ENCODE results near the gene OR1F1.
A peak's percentile ranks its signal among the peaks of the same experiment; 100 is the strongest.
"Not testable (repeated sequence)": the region's sequence is repeated elsewhere in the genome, so short reads cannot be mapped to it uniquely, and the experiment has no call there.

Gene OR1F1

DNA sequence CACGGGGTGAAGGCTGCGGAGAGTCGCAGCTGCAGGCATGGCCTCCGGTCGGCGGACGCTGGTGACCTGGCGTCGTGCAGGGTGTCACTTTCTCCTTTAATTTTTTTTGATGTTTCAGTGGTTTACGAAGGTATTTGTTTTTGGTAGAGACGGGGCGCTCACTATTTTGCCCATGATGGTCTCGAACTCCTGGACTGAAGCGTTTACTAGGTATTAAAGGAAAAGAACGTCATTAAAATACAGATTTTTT is 36.1 kb upstream of the OR1F1 start:
- no peak for DNase-seq

DNA sequence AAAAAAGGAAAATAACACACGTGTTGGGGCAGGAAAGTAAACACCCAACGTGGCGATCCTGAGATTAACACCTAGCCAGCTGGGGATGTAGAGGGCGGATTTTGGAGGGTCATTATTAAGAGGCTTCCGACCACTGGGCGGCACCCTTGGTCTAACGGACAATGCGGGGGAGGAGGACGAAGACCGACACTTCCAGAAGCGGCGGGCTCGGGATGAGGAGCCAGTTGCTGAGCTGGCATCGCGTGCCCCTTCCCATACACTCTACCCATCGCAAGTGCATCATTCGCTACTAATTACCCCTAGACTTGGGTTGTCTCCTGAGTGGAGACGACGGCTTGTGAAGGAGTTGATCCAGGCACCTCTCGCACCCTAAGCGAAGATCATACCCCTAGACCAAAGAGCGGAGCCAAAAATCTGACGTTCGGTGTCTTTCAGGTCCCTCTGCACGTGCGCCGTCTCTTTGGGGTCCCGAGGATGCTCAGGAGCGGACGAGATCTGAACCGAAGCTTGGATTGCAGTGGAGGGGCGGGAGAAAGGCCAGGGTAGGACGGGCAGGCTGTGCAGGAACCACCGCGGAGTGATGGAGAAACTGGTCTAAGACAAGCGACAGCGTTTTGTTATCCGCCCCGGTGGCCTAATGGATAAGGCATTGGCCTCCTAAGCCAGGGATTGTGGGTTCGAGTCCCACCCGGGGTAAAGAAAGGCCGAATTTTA is 35.6 kb upstream of the OR1F1 start:
- peak; percentile 55 for DNase-seq

DNA sequence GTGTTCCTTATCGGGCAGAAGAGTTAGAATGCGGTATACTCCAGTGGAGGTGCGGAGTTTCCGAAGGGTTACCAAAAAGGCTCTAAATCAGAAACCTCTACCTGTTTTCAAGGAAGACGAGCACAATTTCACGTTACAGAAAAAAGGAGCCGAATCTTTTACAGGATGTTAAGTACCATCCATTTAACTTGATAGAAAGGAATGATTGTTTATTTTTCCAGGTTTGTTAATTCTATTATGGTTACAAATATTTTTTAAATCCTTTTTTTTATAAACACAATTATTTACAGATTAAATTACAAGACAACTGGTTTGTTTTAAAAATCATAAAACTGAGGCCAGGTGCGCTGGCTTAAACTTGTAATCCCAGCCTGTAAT is 35.0 kb upstream of the OR1F1 start:
- DNase-seq, result no peak

DNA sequence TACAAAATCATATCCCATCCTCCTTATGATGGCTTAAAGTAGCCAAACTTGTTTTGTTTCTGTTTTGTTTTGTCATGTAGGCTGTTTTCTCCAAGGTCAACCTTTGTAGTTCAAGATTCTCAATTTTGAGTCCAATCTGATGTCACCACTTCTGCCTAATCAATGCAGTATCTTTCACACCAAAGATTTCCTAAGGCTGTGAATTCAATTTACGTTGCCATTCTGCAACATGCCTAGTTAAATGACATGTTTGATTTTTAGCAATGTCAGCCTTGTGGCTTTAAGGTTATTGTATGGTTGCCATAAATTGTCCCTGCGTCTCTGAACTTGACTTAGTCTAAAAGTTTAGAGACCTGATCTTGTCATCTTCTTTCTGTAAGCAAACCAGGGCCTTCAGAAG is 32.8 kb upstream of the OR1F1 start:
- DNase-seq, result no peak

DNA sequence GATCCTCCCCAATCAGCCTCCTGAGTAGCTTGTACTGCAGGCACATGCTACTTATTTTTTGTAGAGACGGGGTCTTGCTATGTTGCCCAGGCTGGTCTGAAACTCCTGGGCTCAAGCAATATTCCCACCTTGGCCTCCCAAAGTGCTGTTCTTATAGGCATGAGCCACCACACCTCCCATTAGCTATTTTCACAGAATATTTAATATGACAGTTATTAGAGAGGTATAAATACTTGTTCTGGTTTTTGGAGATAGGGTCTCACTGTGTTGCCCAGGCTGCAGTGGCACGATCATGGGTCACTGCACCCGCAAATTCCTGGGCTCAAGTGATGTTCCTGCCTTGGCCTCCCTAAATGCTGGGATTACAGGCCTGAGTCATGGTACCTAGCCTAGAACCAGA is 32.0 kb upstream of the OR1F1 start:
- DNase-seq, result no peak

DNA sequence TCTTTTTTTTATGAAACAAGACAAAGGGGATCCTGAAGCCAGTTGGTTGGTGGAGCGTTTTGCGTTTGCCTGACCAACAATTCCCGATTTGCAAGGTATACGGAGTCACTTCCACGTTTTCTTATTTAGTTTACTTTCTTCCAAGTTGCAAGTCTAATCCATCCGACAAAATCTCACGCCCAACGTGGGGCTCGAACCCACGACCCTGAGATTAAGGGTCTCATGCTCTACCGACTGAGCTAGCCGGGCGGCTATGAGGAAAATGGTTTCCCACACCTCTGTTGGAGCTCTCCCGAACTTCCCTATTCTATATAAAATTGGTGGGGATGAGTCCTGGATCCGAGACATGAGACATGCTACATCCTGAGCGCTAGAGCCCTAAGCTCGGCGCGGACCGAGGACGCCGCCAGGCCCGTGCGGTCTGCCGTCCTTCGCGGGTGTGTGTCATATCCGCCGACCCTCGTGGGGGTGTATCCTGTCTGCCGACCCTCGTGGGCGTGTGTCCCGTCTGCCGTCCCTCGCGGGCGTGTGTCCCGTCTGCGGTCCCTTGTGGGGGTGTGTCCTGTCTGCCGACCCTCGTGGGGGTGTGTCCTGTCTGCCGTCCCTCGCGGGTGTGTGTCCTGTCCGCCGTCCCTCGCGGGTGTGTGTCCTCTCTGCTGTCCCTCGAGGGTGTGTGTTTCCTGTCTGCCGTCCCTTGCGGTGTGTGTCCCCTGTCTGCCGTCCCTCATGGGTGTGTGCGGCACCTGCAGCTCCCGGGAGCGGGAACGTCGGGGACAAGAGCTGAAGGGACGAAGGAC is 30.6 kb upstream of the OR1F1 start:
- DNase-seq, result peak; percentile 18

DNA sequence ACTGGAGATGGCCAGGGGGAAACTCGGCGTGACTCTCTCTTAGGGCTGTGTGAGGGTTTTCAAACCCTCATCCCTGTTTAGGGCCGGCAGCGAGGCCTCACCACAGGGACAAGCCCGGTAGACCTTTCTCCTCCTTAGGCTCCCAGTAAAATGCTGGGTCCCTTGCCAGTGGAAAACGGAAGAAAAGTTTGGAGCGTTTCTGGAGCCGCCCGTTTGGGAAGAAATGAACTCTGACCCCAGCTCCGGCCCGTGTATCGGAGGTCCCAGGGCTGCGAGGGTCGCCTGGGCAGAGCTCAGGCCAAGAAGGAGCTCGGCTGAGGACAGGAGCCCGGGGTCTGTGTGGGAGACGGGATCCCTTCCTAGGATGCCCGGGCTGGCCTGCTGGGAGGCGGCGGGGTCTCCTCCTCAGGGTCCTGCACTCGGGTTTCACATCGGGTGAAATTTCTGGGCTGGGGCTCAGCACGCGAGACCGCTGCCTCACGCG is 29.9 kb upstream of the OR1F1 start:
- DNase-seq, result no peak

DNA sequence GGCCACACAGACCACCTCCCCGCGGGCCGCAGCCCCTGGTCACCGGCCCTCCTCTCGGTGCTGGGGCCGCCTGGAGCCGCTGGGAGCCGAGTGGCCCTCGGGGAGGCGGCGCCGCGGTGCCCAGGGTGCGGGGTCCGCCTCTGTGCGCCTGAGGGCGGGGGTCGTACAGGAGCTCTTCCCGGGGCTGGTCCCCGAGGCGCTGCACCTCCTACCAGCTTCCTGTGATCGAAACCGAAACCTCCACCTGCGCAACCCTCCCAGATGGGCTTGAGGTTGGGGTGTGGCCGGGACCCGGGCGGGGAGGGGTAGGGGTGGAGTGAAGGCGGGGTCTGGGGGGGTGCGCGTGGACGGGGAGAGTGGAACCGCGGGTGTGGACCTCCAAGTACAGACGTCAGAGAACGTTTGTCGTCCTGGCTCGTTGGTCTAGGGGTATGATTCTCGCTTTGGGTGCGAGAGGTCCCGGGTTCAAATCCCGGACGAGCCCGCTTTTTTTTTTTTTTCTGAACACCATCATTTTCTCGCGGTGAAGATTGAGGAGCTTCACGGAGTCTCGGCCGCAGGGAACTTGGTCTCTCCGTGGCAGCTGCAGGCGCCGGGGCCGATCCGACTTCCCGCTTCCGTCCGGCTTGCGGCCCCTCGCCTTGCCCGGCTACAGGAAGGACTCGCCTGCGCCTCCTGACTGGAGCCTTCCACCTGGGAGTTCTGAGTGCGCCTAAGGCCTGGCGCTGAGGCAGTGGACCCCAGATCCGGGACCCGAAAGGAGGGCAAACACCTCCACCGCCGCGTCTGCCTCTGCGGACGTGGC is 29.3 kb upstream of the OR1F1 start:
- peak; percentile 89 for DNase-seq

DNA sequence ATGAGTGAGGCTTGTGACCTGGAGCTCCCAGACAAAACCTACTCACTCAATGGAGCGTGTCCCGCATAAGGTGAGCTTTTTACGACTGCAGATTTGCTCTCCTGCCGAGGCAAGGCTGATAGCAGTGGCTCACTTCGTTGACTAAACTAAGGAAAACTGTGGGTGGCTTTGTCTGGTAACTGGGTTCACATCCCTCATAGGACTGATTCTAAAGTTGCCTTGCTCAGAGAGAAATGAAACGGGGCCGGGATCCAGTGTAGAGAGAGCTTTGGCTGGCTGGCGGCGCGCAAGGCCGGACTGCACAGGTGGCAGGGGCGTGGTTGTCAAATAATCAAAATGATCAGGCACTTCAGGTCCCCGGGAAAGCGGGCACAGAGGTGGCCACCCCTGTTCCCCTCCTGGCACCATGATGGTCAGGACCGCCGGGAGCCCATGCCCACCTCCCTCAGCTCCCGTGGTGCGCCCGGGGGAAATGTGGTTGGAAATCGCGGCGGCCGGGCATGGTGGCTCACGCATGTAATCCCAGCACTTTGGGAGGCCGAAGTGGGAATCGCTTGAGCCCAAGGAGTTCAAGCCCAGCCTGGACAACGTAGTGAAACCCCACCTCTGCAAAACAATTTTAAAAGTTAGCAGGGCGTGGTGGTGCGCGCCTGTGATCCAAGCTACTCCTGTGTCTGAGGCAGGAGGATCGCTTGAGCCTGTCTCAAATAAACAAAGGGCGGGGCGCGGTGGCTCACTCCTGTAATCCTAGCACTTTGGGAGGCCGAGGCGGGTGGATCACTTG is 26.6 kb upstream of the OR1F1 start:
- no peak for DNase-seq

DNA sequence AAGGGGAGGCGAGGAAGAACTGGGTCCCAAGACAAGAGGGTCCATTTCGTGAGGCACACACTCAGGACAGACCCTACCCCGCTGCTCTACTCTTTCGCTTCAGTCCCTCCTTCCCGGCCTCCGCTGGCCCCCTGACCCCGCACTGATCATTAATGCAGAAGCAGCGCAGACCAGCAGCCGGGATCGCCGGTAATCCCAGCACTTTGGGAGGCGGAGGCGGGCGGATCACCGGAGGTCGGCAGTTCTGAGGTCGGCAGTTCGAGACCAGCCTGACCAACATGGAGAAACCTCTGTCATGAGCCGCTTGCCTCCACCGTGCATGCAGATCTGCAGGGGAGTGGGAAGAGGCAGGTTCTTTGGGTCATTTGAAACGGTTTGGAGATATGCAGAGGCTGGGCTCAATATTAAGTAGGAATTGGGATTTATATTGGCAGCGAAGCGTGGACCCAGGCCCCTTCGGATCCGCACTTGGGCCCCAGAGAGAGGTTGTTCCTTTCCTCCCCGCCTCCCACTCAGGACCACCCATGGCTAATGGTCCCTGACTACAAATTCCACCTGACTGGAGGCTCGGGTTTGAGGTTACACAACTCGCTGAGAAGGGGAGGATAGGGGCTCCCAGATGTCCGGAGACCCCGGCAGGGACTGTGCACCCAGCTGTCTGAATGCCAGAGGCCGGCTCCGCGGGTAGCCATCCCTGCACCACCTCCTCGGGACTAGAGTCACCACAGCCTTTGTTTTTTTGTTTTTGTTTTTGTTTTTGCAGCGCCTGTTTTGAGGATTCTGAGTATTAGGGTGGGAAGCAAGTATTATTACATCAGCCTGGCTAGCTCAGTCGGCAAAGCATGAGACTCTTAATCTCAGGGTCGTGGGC is 23.6 kb upstream of the OR1F1 start:
- DNase-seq, result no peak

DNA sequence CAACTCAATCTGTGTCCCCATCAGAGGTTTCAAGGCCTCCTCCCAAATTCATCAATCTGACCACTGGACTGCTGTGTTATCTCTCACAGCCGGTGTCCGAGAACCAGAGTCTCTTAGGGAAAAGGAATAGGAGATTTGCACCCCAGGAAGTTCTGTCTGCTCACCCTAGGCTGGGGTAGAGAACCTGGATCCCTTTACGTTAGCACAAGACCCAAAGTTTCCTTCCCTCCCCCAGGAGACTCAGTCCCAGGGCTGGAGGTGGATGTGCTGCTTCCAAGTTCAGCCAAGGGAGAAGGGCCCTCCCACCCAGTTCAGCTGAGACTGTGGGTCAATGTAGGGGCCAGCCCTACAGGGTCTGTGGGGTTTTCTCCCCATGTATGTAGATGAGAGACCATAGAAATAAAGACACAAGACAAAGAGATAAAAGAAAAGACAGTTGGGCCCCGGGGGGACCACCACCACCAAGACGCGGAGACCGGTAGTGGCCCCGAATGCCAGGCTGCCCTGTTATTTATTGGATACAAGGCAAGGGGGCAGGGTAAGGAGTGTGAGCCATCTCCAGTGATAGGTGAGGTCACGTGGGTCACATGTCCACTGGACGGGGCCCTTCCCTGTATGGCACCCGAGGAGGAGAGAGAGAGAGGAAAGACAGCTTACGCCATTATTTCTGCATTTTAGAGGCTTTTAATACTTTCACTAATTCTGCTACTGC is 22.7 kb upstream of the OR1F1 start:
- DNase-seq, result no peak

DNA sequence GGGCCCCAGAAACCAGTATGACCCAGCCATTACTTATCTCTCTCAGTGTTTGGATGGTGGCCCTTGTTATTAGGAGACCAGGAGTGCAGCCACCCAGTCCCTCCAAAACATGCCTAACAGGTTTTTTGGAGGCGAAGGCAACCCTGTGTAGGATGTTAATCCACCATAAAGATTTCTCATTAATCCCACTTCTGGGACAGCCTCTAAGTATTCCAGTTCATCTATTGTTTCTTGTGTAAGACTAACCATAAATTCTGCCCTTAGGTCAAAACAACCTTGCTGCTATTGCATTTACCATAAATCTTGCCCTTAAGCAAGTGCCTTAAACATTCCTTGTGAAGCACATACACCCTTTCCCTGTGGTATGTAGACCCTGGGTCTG is 21.5 kb upstream of the OR1F1 start:
- no peak for DNase-seq

DNA sequence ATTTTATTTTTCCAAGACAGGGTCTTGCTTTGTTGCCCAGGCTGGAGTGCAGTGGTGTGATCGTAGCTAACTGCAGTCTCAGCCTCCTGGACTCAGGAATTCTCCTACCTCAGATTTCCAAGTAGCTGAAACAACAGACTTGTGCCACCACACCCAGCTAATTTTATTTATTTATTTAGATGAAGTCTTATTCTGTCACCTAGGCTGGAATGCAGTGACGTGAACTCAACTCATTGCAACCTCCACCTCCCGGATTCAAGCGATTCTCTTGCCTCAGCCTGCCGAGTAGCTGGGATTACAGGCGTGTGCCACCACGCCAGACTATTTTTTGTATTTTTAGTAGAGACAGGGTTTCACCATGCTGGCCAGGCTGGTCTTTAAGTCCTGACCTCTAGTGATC is 19.3 kb upstream of the OR1F1 start:
- DNase-seq, result not testable (repeated sequence)

DNA sequence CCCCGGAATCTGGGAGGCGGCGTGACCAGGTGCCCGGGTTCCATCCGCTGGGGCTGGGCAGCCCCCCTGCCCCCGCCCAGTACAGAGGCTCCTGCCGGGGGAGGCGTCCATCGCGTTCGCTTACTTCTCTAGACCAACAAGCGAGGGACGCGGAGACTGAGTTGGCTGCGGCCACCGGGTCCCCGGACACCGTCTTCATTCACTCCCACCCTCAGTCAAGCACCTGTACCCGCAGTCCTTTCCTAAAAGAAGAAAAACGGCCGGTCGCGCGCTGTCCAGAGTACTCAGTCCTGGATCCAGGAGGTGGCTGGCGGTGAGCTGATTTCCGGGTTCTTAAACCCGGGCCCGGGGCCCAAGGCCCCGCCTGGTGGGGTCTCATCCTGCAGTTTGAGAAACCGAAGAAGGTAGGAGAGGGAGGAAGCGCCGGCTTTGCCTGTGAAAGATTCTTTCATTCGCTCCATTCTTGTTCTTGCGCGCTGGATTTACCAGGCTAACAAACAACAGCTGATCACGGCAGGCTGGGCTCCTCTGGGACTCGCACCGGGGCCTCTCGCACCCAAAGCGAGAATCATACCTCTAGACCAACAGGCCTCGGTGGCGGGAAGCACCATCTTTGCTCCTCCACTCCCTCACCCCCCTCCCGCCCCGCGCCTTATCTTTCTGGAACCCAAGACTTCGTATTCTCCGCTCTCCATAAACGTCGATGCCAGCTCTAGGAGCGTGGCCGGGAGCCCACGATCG is 17.4 kb upstream of the OR1F1 start:
- DNase-seq, result no peak

DNA sequence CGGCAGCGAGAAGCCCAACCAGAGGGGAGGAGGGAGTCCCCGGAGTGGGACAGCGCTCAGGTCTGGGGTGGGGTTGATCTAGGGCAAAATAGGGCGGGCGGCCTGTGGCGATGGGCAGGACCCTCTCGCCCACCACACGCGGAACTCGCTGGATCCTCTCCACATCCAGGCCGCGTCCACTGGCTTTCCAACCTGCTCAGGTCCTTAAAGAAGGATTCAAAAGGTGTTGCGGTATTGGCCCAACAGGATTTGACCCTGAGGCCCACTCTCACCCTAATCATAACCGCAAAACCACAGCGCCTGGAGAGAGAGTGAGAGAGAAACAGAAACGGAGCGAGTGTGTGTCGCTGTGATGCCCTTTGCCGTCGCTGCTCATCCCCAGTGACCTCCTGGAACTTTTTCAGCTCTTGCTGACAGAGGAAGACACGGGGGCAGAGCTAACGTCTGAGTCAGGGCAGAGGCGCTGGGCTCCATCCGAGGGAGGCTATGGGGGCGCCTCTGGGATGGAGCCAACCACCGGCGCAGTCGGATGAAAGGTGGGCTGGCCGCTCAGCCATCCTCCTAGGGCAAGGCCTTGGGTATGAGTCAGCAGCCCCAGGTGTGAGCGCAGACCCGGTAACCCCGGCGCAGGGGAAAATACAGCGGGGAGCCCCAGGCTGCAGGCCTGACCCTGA is 16.7 kb upstream of the OR1F1 start:
- peak; percentile 42 for DNase-seq

DNA sequence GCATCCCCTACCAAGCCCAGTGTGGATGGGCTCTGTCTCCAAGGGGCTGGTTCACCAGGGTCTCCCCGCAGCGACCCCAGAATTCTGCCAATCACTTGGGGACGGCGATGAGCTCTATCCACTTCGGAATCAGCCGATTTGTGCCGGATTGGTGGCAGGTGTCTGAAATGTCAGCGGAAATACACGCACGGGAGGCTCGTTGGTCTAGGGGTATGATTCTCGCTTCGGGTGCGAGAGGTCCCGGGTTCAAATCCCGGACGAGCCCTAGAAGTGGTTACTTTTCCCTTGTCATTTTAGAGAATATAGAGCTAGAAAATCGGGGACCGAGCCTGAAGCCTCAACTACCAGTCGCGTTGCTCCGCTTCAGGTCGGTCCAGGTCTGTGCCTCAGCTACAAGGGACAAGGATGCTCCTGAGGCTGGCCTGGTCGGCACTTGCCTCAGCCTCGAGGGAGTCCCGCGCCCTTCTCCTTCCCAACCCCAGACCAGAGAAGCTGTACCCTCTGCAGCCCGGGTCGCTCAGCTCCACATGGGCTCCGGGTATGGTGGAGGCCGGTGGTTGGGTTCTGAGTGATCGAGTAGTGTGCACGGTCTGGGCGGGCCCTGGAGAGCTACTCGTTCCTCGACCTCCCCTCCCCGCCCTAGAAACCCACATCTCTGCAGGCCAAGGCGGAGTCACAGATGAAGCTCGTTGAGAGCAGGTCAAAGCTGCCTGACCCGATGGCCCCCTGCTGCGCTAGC is 16.0 kb upstream of the OR1F1 start:
- no peak for DNase-seq

DNA sequence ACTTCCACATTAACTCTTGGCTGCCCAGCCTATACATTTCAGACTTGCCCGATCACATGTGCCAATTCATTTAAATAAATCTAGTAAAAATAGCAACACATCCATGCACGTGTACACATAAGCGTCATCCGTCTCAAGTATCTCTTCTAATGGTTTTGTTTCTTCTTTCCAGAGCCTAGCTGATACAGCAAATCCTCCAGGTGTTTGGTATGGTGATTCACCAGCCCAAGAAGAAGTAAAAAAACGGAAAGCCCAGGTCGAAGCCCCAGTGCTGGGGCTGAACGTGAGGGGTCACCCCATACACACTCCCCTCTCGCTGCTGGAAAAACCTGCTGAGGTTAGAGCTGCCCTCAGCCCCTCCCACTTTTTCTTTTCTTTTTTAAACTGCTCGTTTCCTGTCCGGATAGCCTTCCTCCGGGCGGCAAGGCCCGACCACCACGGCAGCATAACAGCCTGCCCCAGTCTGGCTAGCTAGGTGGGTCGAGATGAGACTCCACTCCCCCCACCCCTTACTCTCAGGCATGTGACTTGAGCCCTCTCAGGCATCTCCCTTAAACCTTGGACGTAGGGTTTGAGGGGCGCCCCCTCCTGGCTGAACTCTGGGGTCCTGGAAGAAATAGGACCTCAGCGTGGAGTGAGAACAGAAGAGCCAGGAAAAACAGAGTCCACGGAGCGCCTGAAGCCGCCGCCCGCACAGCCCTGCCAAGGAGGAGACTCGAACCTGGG is 13.9 kb upstream of the OR1F1 start:
- no peak for DNase-seq

DNA sequence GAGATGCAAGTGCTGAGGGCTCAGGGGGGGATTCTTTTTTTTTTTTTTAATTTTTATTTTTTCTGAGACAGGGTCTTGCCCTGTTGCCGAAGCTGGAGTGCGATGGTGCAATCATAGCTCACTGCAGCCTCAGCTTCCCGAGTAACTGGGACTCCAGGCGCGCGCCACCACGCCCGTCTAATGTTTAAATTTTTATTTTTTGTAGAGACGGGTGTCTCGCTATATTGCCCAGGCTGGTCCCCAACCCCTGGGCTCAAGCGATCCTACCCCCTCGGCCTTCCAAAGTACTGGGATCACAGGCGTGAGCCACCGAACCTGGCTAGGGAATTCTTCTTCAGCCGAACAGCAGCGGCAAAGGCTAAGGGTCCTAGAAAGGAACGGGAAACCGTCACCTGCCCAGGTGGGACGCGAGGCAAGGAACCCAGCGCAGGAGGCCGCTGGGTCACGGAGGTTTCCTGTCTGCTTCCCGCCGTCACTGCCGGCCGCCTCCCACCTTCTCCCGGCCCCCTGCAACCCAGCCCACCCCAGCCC is 13.3 kb upstream of the OR1F1 start:
- DNase-seq, result no peak
